HepG2 (cell line): Measurements from ENCODE around the gene TUBGCP6. TPM values are rescaled to one million over a fixed set of nuclear protein-coding genes. Genes with fewer than 3 reads are reported as not detected.
A peak's percentile ranks its signal among the peaks of the same experiment; 100 is the strongest.

Source experiments
- CHD2 ChIP-seq: IDR thresholded peaks from 2 replicates; pipeline ENCODE4 v1.6.1; 2011; ENCODE audit warnings: low read depth, low read length, improper control_type of control experiment
- E2F1 ChIP-seq: sonication (generic); formaldehyde crosslinking; IDR thresholded peaks from 2 replicates; pipeline ENCODE4 v1.5.0; 2020; ENCODE audit warnings: missing genetic modification reagents
- ERF ChIP-seq: IDR thresholded peaks from 2 replicates; pipeline ENCODE4 v1.6.1; 2018; ENCODE audit warnings: missing biosample characterization, missing genetic modification reagents
- FOXA1 ChIP-seq, 2 experiments: fragments of 450-650 bp in 1 of 2; sonication (generic) in 1 of 2; formaldehyde crosslinking in 1 of 2; IDR thresholded peaks; 2 replicates each; pipeline versions ENCODE4 v1.4.0 to v1.6.1; 2016 to 2020; ENCODE audit warnings: missing genetic modification reagents in 1 of 2
- HOXD1 ChIP-seq: sonication (generic); formaldehyde crosslinking; IDR thresholded peaks from 2 replicates; pipeline ENCODE4 v1.5.0; 2020; ENCODE audit warnings: missing genetic modification reagents
- NFYB ChIP-seq: sonication (generic); formaldehyde crosslinking; IDR thresholded peaks from 2 replicates; pipeline ENCODE4 v1.4.0; 2020; ENCODE audit warnings: missing genetic modification reagents
- RBM22 ChIP-seq: fragments of 200-400 bp; formaldehyde crosslinking; optimal IDR thresholded peaks from 2 replicates; pipeline ENCODE3; 2017; ENCODE audit warnings: mild to moderate bottlenecking, low read length, moderate library complexity
- SOX13 ChIP-seq, 3 experiments: fragments of 450-650 bp in 1 of 3; sonication (generic) in 1 of 3; formaldehyde crosslinking in 1 of 3; IDR thresholded peaks in 2 of 3; conservative IDR thresholded peaks in 1 of 3; 2 replicates each; pipeline versions ENCODE4 v1.5.0 to v1.6.1; 2016 to 2020; ENCODE audit warnings: antibody characterized with exemption in 1 of 3, mild to moderate bottlenecking in 1 of 3, missing compliant biosample characterization in 1 of 3, missing genetic modification reagents in 1 of 3, moderate library complexity in 1 of 3
- TEAD2 ChIP-seq: sonication (generic); formaldehyde crosslinking; IDR thresholded peaks from 2 replicates; pipeline ENCODE4 v1.9.0; 2021; ENCODE audit warnings: missing genetic modification reagents
- WIZ ChIP-seq: sonication (generic); formaldehyde crosslinking; IDR thresholded peaks from 2 replicates; pipeline ENCODE4 v1.5.1; 2020; ENCODE audit warnings: mild to moderate bottlenecking, missing genetic modification reagents
- YY1 ChIP-seq: IDR thresholded peaks from 2 replicates; pipeline ENCODE4 v1.6.1; 2011; ENCODE audit warnings: low read length, low read depth, moderate library complexity, mild to moderate bottlenecking; ENCODE audit not compliant: insufficient read depth, insufficient replicate concordance
- ZFP82 ChIP-seq: sonication (generic); formaldehyde crosslinking; IDR thresholded peaks from 2 replicates; pipeline ENCODE4 v1.5.1; 2020; ENCODE audit warnings: mild to moderate bottlenecking, missing genetic modification reagents, borderline replicate concordance
- ZFP90 ChIP-seq: sonication (generic); formaldehyde crosslinking; IDR thresholded peaks from 2 replicates; pipeline ENCODE4 v1.8.0; 2022; ENCODE audit warnings: missing genetic modification reagents, mild to moderate bottlenecking, inconsistent platforms, borderline replicate concordance
- ZMYM2 ChIP-seq: sonication (generic); formaldehyde crosslinking; IDR thresholded peaks from 2 replicates; pipeline ENCODE4 v1.8.0; 2022; ENCODE audit warnings: mild to moderate bottlenecking, missing genetic modification reagents
- ZNF10 ChIP-seq: sonication (generic); formaldehyde crosslinking; IDR thresholded peaks from 2 replicates; pipeline ENCODE4 v1.4.0; 2020; ENCODE audit warnings: mild to moderate bottlenecking, low read depth, missing genetic modification reagents, borderline replicate concordance
- ZNF235 ChIP-seq: sonication (generic); formaldehyde crosslinking; IDR thresholded peaks from 2 replicates; pipeline ENCODE4 v1.8.1; 2023; ENCODE audit warnings: mild to moderate bottlenecking, missing genetic modification reagents, borderline replicate concordance
- ZNF296 ChIP-seq: sonication (generic); formaldehyde crosslinking; conservative IDR thresholded peaks from 2 replicates; pipeline ENCODE4 v1.5.0; 2020; ENCODE audit warnings: mild to moderate bottlenecking, missing genetic modification reagents
- ZNF317 ChIP-seq: sonication (generic); formaldehyde crosslinking; IDR thresholded peaks from 2 replicates; pipeline ENCODE4 v1.5.0; 2020; ENCODE audit warnings: mild to moderate bottlenecking, missing genetic modification reagents
- ZNF333 ChIP-seq: sonication (generic); formaldehyde crosslinking; IDR thresholded peaks from 2 replicates; pipeline ENCODE4 v1.4.0; 2020; ENCODE audit warnings: mild to moderate bottlenecking, missing genetic modification reagents, borderline replicate concordance
- ZNF383 ChIP-seq: sonication (generic); formaldehyde crosslinking; IDR thresholded peaks from 2 replicates; pipeline ENCODE4 v1.4.0; 2020; ENCODE audit warnings: missing genetic modification reagents, mild to moderate bottlenecking, borderline replicate concordance
- ZNF678 ChIP-seq: sonication (generic); formaldehyde crosslinking; IDR thresholded peaks from 2 replicates; pipeline ENCODE4 v1.4.0; 2020; ENCODE audit warnings: mild to moderate bottlenecking, missing genetic modification reagents
- polyA plus RNA-seq, 8 experiments: library from polyadenylated mRNA; depleted of rRNA in 3 of 8; stranded (reverse) in 7 of 8; unstranded in 1 of 8; fragments of >200 nt; fragmentation: Illumina TruSeq in 4 of 8; extraction: Trizol in 4 of 8; gene quantifications; 2 replicates each; pipeline versions ENCODE4 v1.2.1 to v1.2.3, GENCODE V29; 2011 to 2016; ENCODE audit warnings: low read depth in 4 of 8, missing spikeins in 1 of 8, mixed read lengths in 1 of 8; ENCODE audit not compliant: insufficient read depth in 1 of 8
- total RNA-seq, 5 experiments: library from RNA; depleted of rRNA; stranded (reverse); fragments of >200 nt; fragmentation: Illumina TruSeq; extraction: Trizol; gene quantifications; 2 replicates each; pipeline ENCODE4 v1.2.3, GENCODE V29; 2016; ENCODE audit warnings: low read depth in 1 of 5
- TF ChIP-seq, protein P1 (sequence below): sonication (generic); formaldehyde crosslinking; IDR thresholded peaks from 2 replicates; pipeline ENCODE4 v1.4.0; 2020; ENCODE audit warnings: missing genetic modification reagents
- TF ChIP-seq, protein P2 (sequence below): sonication (generic); formaldehyde crosslinking; IDR thresholded peaks from 2 replicates; pipeline ENCODE4 v1.8.1; 2022; ENCODE audit warnings: low read depth, mild to moderate bottlenecking, missing genetic modification reagents

The TUBGCP6 gene
- total and polyA plus RNA-seq, 2 of the 13 experiments (the other 11 are each of a cell fraction or from before 2014, with no cell fraction given) = 14.6 to 15.7 TPM

- TF ChIP-seq SOX13 (IDR thresholded peaks at IDR 0.05) (no peak), SOX13 (CRISPR knock-in tag; conservative IDR thresholded peaks at IDR 0.05 in 1 of 2, IDR thresholded peaks at IDR 0.05 in 1 of 2) (no peak), ZNF383 (CRISPR knock-in tag) (no peak), ZMYM2 (CRISPR knock-in tag) (no peak), ZFP90 (0 out of 2 replicates have a peak, but pooled peaks have one; percentile 43), ZFP82 (no peak), NFYB (CRISPR knock-in tag) (no peak), ZNF235 (no peak), WIZ (CRISPR knock-in tag) (no peak), ZNF678 (CRISPR knock-in tag) (no peak), ZNF10 (no peak), ZNF317 (no peak), FOXA1 (IDR thresholded peaks at IDR 0.05) (no peak), FOXA1 (CRISPR knock-in tag; IDR thresholded peaks at IDR 0.05) (peak; percentile 53), YY1 (no peak), ZNF333 (no peak), RBM22 (no peak), TEAD2 (CRISPR knock-in tag) (no peak), E2F1 (CRISPR knock-in tag) (0 out of 2 replicates have a peak, but pooled peaks have one; percentile 30), ZNF296 (CRISPR knock-in tag) (no peak), HOXD1 (CRISPR knock-in tag) (no peak), ERF (CRISPR knock-in tag) (no peak; the same call in 1 of the 2 replicates), CHD2 (no peak)
- TF ChIP-seq, protein P1, sequence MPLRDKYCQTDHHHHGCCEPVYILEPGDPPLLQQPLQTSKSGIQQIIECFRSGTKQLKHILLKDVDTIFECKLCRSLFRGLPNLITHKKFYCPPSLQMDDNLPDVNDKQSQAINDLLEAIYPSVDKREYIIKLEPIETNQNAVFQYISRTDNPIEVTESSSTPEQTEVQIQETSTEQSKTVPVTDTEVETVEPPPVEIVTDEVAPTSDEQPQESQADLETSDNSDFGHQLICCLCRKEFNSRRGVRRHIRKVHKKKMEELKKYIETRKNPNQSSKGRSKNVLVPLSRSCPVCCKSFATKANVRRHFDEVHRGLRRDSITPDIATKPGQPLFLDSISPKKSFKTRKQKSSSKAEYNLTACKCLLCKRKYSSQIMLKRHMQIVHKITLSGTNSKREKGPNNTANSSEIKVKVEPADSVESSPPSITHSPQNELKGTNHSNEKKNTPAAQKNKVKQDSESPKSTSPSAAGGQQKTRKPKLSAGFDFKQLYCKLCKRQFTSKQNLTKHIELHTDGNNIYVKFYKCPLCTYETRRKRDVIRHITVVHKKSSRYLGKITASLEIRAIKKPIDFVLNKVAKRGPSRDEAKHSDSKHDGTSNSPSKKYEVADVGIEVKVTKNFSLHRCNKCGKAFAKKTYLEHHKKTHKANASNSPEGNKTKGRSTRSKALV (CRISPR knock-in tag) = no peak
- TF ChIP-seq, protein P2, sequence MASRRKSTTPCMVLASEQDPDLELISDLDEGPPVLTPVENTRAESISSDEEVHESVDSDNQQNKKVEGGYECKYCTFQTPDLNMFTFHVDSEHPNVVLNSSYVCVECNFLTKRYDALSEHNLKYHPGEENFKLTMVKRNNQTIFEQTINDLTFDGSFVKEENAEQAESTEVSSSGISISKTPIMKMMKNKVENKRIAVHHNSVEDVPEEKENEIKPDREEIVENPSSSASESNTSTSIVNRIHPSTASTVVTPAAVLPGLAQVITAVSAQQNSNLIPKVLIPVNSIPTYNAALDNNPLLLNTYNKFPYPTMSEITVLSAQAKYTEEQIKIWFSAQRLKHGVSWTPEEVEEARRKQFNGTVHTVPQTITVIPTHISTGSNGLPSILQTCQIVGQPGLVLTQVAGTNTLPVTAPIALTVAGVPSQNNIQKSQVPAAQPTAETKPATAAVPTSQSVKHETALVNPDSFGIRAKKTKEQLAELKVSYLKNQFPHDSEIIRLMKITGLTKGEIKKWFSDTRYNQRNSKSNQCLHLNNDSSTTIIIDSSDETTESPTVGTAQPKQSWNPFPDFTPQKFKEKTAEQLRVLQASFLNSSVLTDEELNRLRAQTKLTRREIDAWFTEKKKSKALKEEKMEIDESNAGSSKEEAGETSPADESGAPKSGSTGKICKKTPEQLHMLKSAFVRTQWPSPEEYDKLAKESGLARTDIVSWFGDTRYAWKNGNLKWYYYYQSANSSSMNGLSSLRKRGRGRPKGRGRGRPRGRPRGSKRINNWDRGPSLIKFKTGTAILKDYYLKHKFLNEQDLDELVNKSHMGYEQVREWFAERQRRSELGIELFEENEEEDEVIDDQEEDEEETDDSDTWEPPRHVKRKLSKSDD (CRISPR knock-in tag) = 0 out of 2 replicates have a peak, but pooled peaks have one; percentile 13
Measured at GRCh38 chr22:50201191-50202129, 43.4 kb downstream of the TUBGCP6 start (continued).
